ENCODE results near the gene KMO. TPM values are rescaled to one million over a fixed set of nuclear protein-coding genes. Genes with fewer than 3 reads are reported as not detected.

The KMO gene
- polyA plus RNA-seq, 2 donors = 0.05 to 0.14 TPM

- H3K27ac ChIP-seq (ENCODE audit: low read depth in 2 of 2, low read length in 1 of 2) = no peak overlapping the region
- H3K9me3 ChIP-seq (ENCODE audit: control insufficient read depth in 2 of 2, insufficient read depth in 1 of 2, low read depth in 1 of 2, low read length in 1 of 2) = no peaks in the 10 kb centered on the region
- H3K4me3 ChIP-seq (ENCODE audit: low read depth in 1 of 2, low read length in 2 of 2) = no peak overlapping the region
- no peaks in the 10 kb centered on the region for H3K4me1 ChIP-seq (ENCODE audit: control insufficient read depth in 2 of 2, insufficient read depth in 2 of 2, low read length in 1 of 2)
- WGBS, 2 donors = 81 to 83% methylated on average over 9 of the region's 9 CpGs
- no peaks in the 10 kb centered on the region for H3K27me3 ChIP-seq (ENCODE audit: control insufficient read depth in 1 of 2, insufficient read depth in 2 of 2, low read length in 2 of 2)
- peaks cover 0 to 4% of the 10 kb centered on the region in 2 donors for H3K36me3 ChIP-seq (ENCODE audit: control insufficient read depth in 2 of 2, insufficient read depth in 2 of 2, low read length in 1 of 2)
Measured at GRCh38 chr1:241605146-241605805, 73.1 kb downstream of the KMO start.

- WGBS, 2 donors = 55 to 62% methylated on average over 5 of the region's 5 CpGs
- H3K4me1 ChIP-seq (ENCODE audit: control insufficient read depth in 2 of 2, insufficient read depth in 2 of 2, low read length in 1 of 2) = no peaks in the 10 kb centered on the region
- no peak overlapping the region for H3K27ac ChIP-seq (ENCODE audit: low read depth in 2 of 2, low read length in 1 of 2)
- no peaks in the 10 kb centered on the region for H3K27me3 ChIP-seq (ENCODE audit: control insufficient read depth in 1 of 2, insufficient read depth in 2 of 2, low read length in 2 of 2)
- no peak overlapping the region for H3K4me3 ChIP-seq (ENCODE audit: low read depth in 1 of 2, low read length in 2 of 2)
- H3K36me3 ChIP-seq (ENCODE audit: control insufficient read depth in 2 of 2, insufficient read depth in 2 of 2, low read length in 1 of 2) = peaks cover 0 to 4% of the 10 kb centered on the region in 2 donors
- H3K9me3 ChIP-seq (ENCODE audit: control insufficient read depth in 2 of 2, insufficient read depth in 1 of 2, low read depth in 1 of 2, low read length in 1 of 2) = no peaks in the 10 kb centered on the region
Measured at GRCh38 chr1:241606544-241606943, 74.4 kb downstream of the KMO start.

- no peaks in the 10 kb centered on the region for H3K4me1 ChIP-seq (ENCODE audit: control insufficient read depth in 2 of 2, insufficient read depth in 2 of 2, low read length in 1 of 2)
Measured at GRCh38 chr1:241607497-241607896, 75.3 kb downstream of the KMO start.

GRCh38 chr1:241608379-241609033 lies 76.3 kb downstream of the KMO start:
- Histone ChIP-seq H3K27me3 (ENCODE audit: control insufficient read depth in 1 of 2, insufficient read depth in 2 of 2, low read length in 2 of 2) (no peaks in the 10 kb centered on the region), H3K27ac (ENCODE audit: low read depth in 2 of 2, low read length in 1 of 2) (no peak overlapping the region), H3K36me3 (ENCODE audit: control insufficient read depth in 2 of 2, insufficient read depth in 2 of 2, low read length in 1 of 2) (peaks cover 0 to 4% of the 10 kb centered on the region in 2 donors), H3K4me3 (ENCODE audit: low read depth in 1 of 2, low read length in 2 of 2) (no peak overlapping the region), H3K4me1 (ENCODE audit: control insufficient read depth in 2 of 2, insufficient read depth in 2 of 2, low read length in 1 of 2) (no peaks in the 10 kb centered on the region), H3K9me3 (ENCODE audit: control insufficient read depth in 2 of 2, insufficient read depth in 1 of 2, low read depth in 1 of 2, low read length in 1 of 2) (no peaks in the 10 kb centered on the region)
- WGBS, 2 donors = 30 to 39% methylated on average over 3 of the region's 3 CpGs

More at GRCh38 chr1:241607497-241607896, 75.3 kb downstream of the KMO start:
- Histone ChIP-seq H3K27me3 (ENCODE audit: control insufficient read depth in 1 of 2, insufficient read depth in 2 of 2, low read length in 2 of 2) (no peaks in the 10 kb centered on the region), H3K36me3 (ENCODE audit: control insufficient read depth in 2 of 2, insufficient read depth in 2 of 2, low read length in 1 of 2) (peaks cover 0 to 4% of the 10 kb centered on the region in 2 donors), H3K27ac (ENCODE audit: low read depth in 2 of 2, low read length in 1 of 2) (no peak overlapping the region), H3K4me3 (ENCODE audit: low read depth in 1 of 2, low read length in 2 of 2) (no peak overlapping the region), H3K9me3 (ENCODE audit: control insufficient read depth in 2 of 2, insufficient read depth in 1 of 2, low read depth in 1 of 2, low read length in 1 of 2) (no peaks in the 10 kb centered on the region)

- Histone ChIP-seq H3K9me3 (ENCODE audit: control insufficient read depth in 2 of 2, insufficient read depth in 1 of 2, low read depth in 1 of 2, low read length in 1 of 2) (no peaks in the 10 kb centered on the region), H3K4me3 (ENCODE audit: low read depth in 1 of 2, low read length in 2 of 2) (no peak overlapping the region), H3K27me3 (ENCODE audit: control insufficient read depth in 1 of 2, insufficient read depth in 2 of 2, low read length in 2 of 2) (no peaks in the 10 kb centered on the region), H3K4me1 (ENCODE audit: control insufficient read depth in 2 of 2, insufficient read depth in 2 of 2, low read length in 1 of 2) (no peaks in the 10 kb centered on the region), H3K36me3 (ENCODE audit: control insufficient read depth in 2 of 2, insufficient read depth in 2 of 2, low read length in 1 of 2) (no peaks in the 10 kb centered on the region), H3K27ac (ENCODE audit: low read depth in 2 of 2, low read length in 1 of 2) (no peak overlapping the region)
- WGBS, 2 donors = 30 to 33% methylated on average over 8 of the region's 8 CpGs
Measured at GRCh38 chr1:241610056-241610815, 78.1 kb downstream of the KMO start.

- Histone ChIP-seq H3K27me3 (ENCODE audit: control insufficient read depth in 1 of 2, insufficient read depth in 2 of 2, low read length in 2 of 2) (no peaks in the 10 kb centered on the region), H3K4me3 (ENCODE audit: low read depth in 1 of 2, low read length in 2 of 2) (no peak overlapping the region), H3K36me3 (ENCODE audit: control insufficient read depth in 2 of 2, insufficient read depth in 2 of 2, low read length in 1 of 2) (no peaks in the 10 kb centered on the region), H3K4me1 (ENCODE audit: control insufficient read depth in 2 of 2, insufficient read depth in 2 of 2, low read length in 1 of 2) (no peaks in the 10 kb centered on the region), H3K9me3 (ENCODE audit: control insufficient read depth in 2 of 2, insufficient read depth in 1 of 2, low read depth in 1 of 2, low read length in 1 of 2) (no peaks in the 10 kb centered on the region), H3K27ac (ENCODE audit: low read depth in 2 of 2, low read length in 1 of 2) (no peak overlapping the region)
- 7 to 12% methylated on average over 3 of the region's 3 CpGs for WGBS, 2 donors
Measured at GRCh38 chr1:241611063-241611462, 78.9 kb downstream of the KMO start.

- Histone ChIP-seq H3K27me3 (ENCODE audit: control insufficient read depth in 1 of 2, insufficient read depth in 2 of 2, low read length in 2 of 2) (no peaks in the 10 kb centered on the region), H3K4me3 (ENCODE audit: low read depth in 1 of 2, low read length in 2 of 2) (no peak overlapping the region), H3K9me3 (ENCODE audit: control insufficient read depth in 2 of 2, insufficient read depth in 1 of 2, low read depth in 1 of 2, low read length in 1 of 2) (no peaks in the 10 kb centered on the region), H3K36me3 (ENCODE audit: control insufficient read depth in 2 of 2, insufficient read depth in 2 of 2, low read length in 1 of 2) (no peaks in the 10 kb centered on the region), H3K4me1 (ENCODE audit: control insufficient read depth in 2 of 2, insufficient read depth in 2 of 2, low read length in 1 of 2) (no peaks in the 10 kb centered on the region), H3K27ac (ENCODE audit: low read depth in 2 of 2, low read length in 1 of 2) (no peak overlapping the region)
- WGBS, 2 donors = 87% methylated on average over 1 of the region's 1 CpG
Measured at GRCh38 chr1:241611736-241612135, 79.6 kb downstream of the KMO start.

- Histone ChIP-seq H3K9me3 (ENCODE audit: control insufficient read depth in 2 of 2, insufficient read depth in 1 of 2, low read depth in 1 of 2, low read length in 1 of 2) (no peaks in the 10 kb centered on the region), H3K36me3 (ENCODE audit: control insufficient read depth in 2 of 2, insufficient read depth in 2 of 2, low read length in 1 of 2) (no peaks in the 10 kb centered on the region), H3K4me3 (ENCODE audit: low read depth in 1 of 2, low read length in 2 of 2) (no peak overlapping the region), H3K4me1 (ENCODE audit: control insufficient read depth in 2 of 2, insufficient read depth in 2 of 2, low read length in 1 of 2) (no peaks in the 10 kb centered on the region), H3K27me3 (ENCODE audit: control insufficient read depth in 1 of 2, insufficient read depth in 2 of 2, low read length in 2 of 2) (no peaks in the 10 kb centered on the region), H3K27ac (ENCODE audit: low read depth in 2 of 2, low read length in 1 of 2) (no peak overlapping the region)
- 72 to 77% methylated on average over 9 of the region's 9 CpGs for WGBS, 2 donors
Measured at GRCh38 chr1:241612533-241613477, 80.6 kb downstream of the KMO start.

GRCh38 chr1:241614144-241614543 lies 82.0 kb downstream of the KMO start:
- no peak overlapping the region for H3K27ac ChIP-seq (ENCODE audit: low read depth in 2 of 2, low read length in 1 of 2)
- 90% methylated on average over 4 of the region's 4 CpGs for WGBS, 2 donors
- H3K4me3 ChIP-seq (ENCODE audit: low read depth in 1 of 2, low read length in 2 of 2) = no peak overlapping the region
- no peaks in the 10 kb centered on the region for H3K27me3 ChIP-seq (ENCODE audit: control insufficient read depth in 1 of 2, insufficient read depth in 2 of 2, low read length in 2 of 2)
- no peaks in the 10 kb centered on the region for H3K4me1 ChIP-seq (ENCODE audit: control insufficient read depth in 2 of 2, insufficient read depth in 2 of 2, low read length in 1 of 2)
- no peaks in the 10 kb centered on the region for H3K9me3 ChIP-seq (ENCODE audit: control insufficient read depth in 2 of 2, insufficient read depth in 1 of 2, low read depth in 1 of 2, low read length in 1 of 2)
- H3K36me3 ChIP-seq (ENCODE audit: control insufficient read depth in 2 of 2, insufficient read depth in 2 of 2, low read length in 1 of 2) = no peaks in the 10 kb centered on the region

Data from esophagus (tissue), 2 donors.